Activated B cell treated with CpG ODN at 0.5 μM for 24 hours (primary cell): ENCODE measurements around the gene LPP. TPM values are rescaled to one million over a fixed set of nuclear protein-coding genes. Genes with fewer than 3 reads are reported as not detected.

Experiments
- ATAC-seq: fragments of 200-7000 bp; cut with Tn5 transposase; one replicate; pipeline ENCODE4 v1.10.0; 2021; ENCODE audit warnings: low read depth, mild to moderate bottlenecking, moderate library complexity
- CTCF ChIA-PET: fragments of 350-600 bp; sonication (Branson Sonifier 250); formaldehyde crosslinking; loops from one replicate; lab custom pipeline; 2021; ENCODE audit warnings: antibody characterized with exemption; lab: Charles Lee
- POLR2A ChIA-PET: fragments of 350-600 bp; sonication (Branson Sonifier 250); formaldehyde crosslinking; loops from one replicate; lab custom pipeline; 2021; ENCODE audit warnings: antibody characterized with exemption; lab: Charles Lee
- DNase-seq: peaks from one replicate; pipeline ENCODE4 v3.0.0; 2022
- H3K27ac Mint-ChIP-seq: one replicate; pipeline ENCODE4 v1.8.0; 2020; ENCODE audit warnings: mixed read lengths
- H3K27me3 Mint-ChIP-seq: one replicate; pipeline ENCODE4 v1.8.0; 2021; ENCODE audit warnings: mixed read lengths
- H3K36me3 Mint-ChIP-seq: one replicate; pipeline ENCODE4 v1.8.0; 2021; ENCODE audit warnings: low read depth, mixed read lengths
- H3K4me1 Mint-ChIP-seq: one replicate; pipeline ENCODE4 v1.8.0; 2021; ENCODE audit warnings: mixed read lengths
- H3K4me3 Mint-ChIP-seq: one replicate; pipeline ENCODE4 v1.8.0; 2020; ENCODE audit warnings: mild to moderate bottlenecking, mixed read lengths
- H3K9me3 Mint-ChIP-seq: one replicate; pipeline ENCODE4 v1.8.0; 2020; ENCODE audit warnings: mixed read lengths
- CTCF ChIP-seq: fragments of 200-600 bp; IDR thresholded peaks from one replicate; pipeline ENCODE4 v1.8.0; 2022; ENCODE audit warnings: antibody characterized with exemption, mild to moderate bottlenecking
- intact Hi-C: fragments of 100-400 bp; cut with micrococcal nuclease; formaldehyde crosslinking; loops from one replicate; pipeline ENCODE4 v1.15.1; 2024
- total RNA-seq: library from RNA; stranded (reverse); gene quantifications from 2 replicates; pipeline ENCODE4 v1.2.3, GENCODE V29; 2022

The LPP gene
- total RNA-seq, 1 donor from 2014 or later = 60.1 TPM

- ATAC-seq (no peak), DNase-seq (no peak)
- ChIA-PET CTCF (no interaction called here), POLR2A (interaction anchor here (1.1 kb wide), 1 partner anchor 13 kb away, joined by 3 read pairs; no protein-coding TSS in a partner anchor)
- Mint-ChIP-seq H3K4me3 (no peak overlapping the region), H3K4me1 (no peaks in the 10 kb centered on the region), H3K9me3 (no peaks in the 10 kb centered on the region), H3K27ac (no peak overlapping the region), H3K27me3 (no peaks in the 10 kb centered on the region), H3K36me3 (no peaks in the 10 kb centered on the region)
- intact Hi-C loops = no loop called here
- TF ChIP-seq CTCF = no peak
Measured at GRCh38 chr3:188742755-188743550, 589.0 kb downstream of the LPP start.

- Mint-ChIP-seq H3K27me3 (no peaks in the 10 kb centered on the region), H3K27ac (no peak overlapping the region), H3K4me3 (no peak overlapping the region), H3K9me3 (peaks cover 2% of the 10 kb centered on the region), H3K36me3 (no peaks in the 10 kb centered on the region), H3K4me1 (peaks cover 3% of the 10 kb centered on the region)
- ATAC-seq (no peak), DNase-seq (no peak)
- ChIA-PET POLR2A (interaction anchor here (0.6 to 1.1 kb wide), 2 partner anchors 12 to 29 kb away, joined by 3 to 7 read pairs; no protein-coding TSS in a partner anchor), CTCF (interaction anchor here (0.6 to 1.5 kb wide), 3 partner anchors 70 to 1004 kb away, joined by 3 to 4 read pairs (median 3); no protein-coding TSS in a partner anchor)
- no peak for TF ChIP-seq CTCF
- intact Hi-C loops = no loop called here
Measured at GRCh38 chr3:188744166-188744565, 590.2 kb downstream of the LPP start.

DNA sequence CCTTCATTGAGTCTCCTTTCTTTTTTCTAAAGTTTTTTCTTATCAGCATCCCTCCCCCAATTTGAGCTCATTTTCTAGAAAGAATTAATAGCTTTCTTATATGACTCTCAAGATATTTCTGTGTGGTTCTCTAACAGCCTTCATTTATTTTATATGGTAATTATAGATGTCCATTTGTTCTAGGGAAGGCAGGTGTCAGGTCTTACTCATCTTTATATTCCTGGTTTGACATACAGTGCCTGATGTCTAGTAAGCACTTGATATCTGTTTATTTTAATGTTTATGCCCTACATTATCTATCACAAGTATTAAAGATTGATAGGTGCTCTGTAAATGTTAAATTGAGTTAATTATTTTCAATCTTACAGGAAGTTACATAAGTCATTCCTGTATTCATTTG lies 591.1 kb downstream of the LPP start:
- ChIA-PET CTCF (interaction anchor here (1.5 kb wide), 1 partner anchor 210 kb away, joined by 4 read pairs; no protein-coding TSS in a partner anchor), POLR2A (interaction anchor here (0.6 to 1.0 kb wide), 2 partner anchors 9 to 80 kb away, joined by 3 to 4 read pairs; no protein-coding TSS in a partner anchor)
- DNase-seq (no peak), ATAC-seq (no peak)
- Mint-ChIP-seq H3K9me3 (peaks cover 2% of the 10 kb centered on the region), H3K4me3 (no peak overlapping the region), H3K4me1 (peaks cover 5% of the 10 kb centered on the region), H3K36me3 (no peaks in the 10 kb centered on the region), H3K27ac (no peak overlapping the region), H3K27me3 (no peaks in the 10 kb centered on the region)
- no peak for TF ChIP-seq CTCF
- intact Hi-C loops = no loop called here

- ATAC-seq (no peak), DNase-seq (no peak)
- no peak overlapping the region for H3K27ac Mint-ChIP-seq
- TF ChIP-seq CTCF = no peak
- POLR2A ChIA-PET = no interaction called here
- no peaks in the 10 kb centered on the region for H3K27me3 Mint-ChIP-seq
- intact Hi-C loops = no loop called here
- CTCF ChIA-PET = interaction anchor here (0.6 to 2.8 kb wide), 2 partner anchors 102 to 1007 kb away, joined by 4 to 15 read pairs; no protein-coding TSS in a partner anchor
- no peaks in the 10 kb centered on the region for H3K36me3 Mint-ChIP-seq
- peaks cover 2% of the 10 kb centered on the region for H3K9me3 Mint-ChIP-seq
- H3K4me1 Mint-ChIP-seq = peaks cover 15% of the 10 kb centered on the region
- no peak overlapping the region for H3K4me3 Mint-ChIP-seq
Measured at GRCh38 chr3:188746291-188746783, 592.4 kb downstream of the LPP start.

GRCh38 chr3:188747489-188747888 lies 593.5 kb downstream of the LPP start:
- no peaks in the 10 kb centered on the region for H3K36me3 Mint-ChIP-seq
- TF ChIP-seq CTCF = no peak

More at GRCh38 chr3:188747489-188747888, 593.5 kb downstream of the LPP start:
- Mint-ChIP-seq H3K4me3 (no peak overlapping the region), H3K9me3 (peaks cover 2% of the 10 kb centered on the region), H3K4me1 (peaks cover 27% of the 10 kb centered on the region), H3K27ac (no peak overlapping the region), H3K27me3 (no peaks in the 10 kb centered on the region)
- intact Hi-C loops = no loop called here
- ATAC-seq (no peak), DNase-seq (no peak)
- ChIA-PET POLR2A (interaction anchor here (1.9 kb wide), 1 partner anchor 1002 kb away, joined by 6 read pairs; the partner anchor contains the start of gene BCL6), CTCF (interaction anchor here (0.6 to 2.8 kb wide), 3 partner anchors 207 to 1008 kb away, joined by 3 to 15 read pairs (median 5); no protein-coding TSS in a partner anchor)
